ENCODE results near the gene NOS3.

GRCh38 chr7:151053096-151053495, 62.3 kb downstream of the NOS3 start:
- no peak for TF ChIP-seq CTCF (IDR thresholded peaks at IDR 0.05; ENCODE audit: low read depth, low read length)
- TF ChIP-seq EZH2phosphoT487 (IDR thresholded peaks at IDR 0.05; ENCODE audit: low read depth): no peak

Data from OCI-LY3 (cell line).